H1 (cell line): ENCODE results near the gene ASAP3. TPM values are rescaled to one million over a fixed set of nuclear protein-coding genes. Genes with fewer than 3 reads are reported as not detected.

Experiments used
- CTCF ChIA-PET: fragments of 300-600 bp; sonication (Branson Sonifier 250); formaldehyde crosslinking; loops from one replicate; lab custom pipeline; 2021; ENCODE audit not compliant: partially characterized antibody; lab: Charles Lee
- POLR2A ChIA-PET: fragments of 300-600 bp; sonication (Branson Sonifier 250); formaldehyde crosslinking; loops from one replicate; lab custom pipeline; 2021; ENCODE audit warnings: inconsistent platforms; ENCODE audit not compliant: partially characterized antibody; lab: Charles Lee
- DNase-seq, 2 experiments: peaks; one replicate each; pipeline versions ENCODE4 v3.0.0 to v3.0.0-alpha.2; 2010 to 2022; ENCODE audit warnings: low spot score in 2 of 2, low read depth in 1 of 2, mixed read lengths in 1 of 2
- FAIRE-seq: peaks from 2 replicates; lab custom pipeline; 2011; peaks lifted over from hg19 to GRCh38; lab: Jason Lieb, UNC
- H2AFZ ChIP-seq: 2 replicates; pipeline ENCODE4 v1.8.1; 2012; ENCODE audit warnings: low read length, inconsistent platforms
- H2AK5ac ChIP-seq: 2 replicates; pipeline ENCODE4 v1.6.1; 2013; ENCODE audit warnings: low read depth, low read length
- H2BK120ac ChIP-seq: replicated peaks from 2 replicates; pipeline ENCODE3; 2013; ENCODE audit warnings: low read depth, low read length, inconsistent platforms
- H2BK12ac ChIP-seq: 2 replicates; pipeline ENCODE4 v1.6.1; 2013; ENCODE audit warnings: low read depth, low read length
- H2BK15ac ChIP-seq: 2 replicates; pipeline ENCODE4 v1.6.1; 2013; ENCODE audit warnings: low read length
- H2BK20ac ChIP-seq: 2 replicates; pipeline ENCODE4 v1.6.1; 2013; ENCODE audit warnings: low read length
- H2BK5ac ChIP-seq: 2 replicates; pipeline ENCODE4 v1.6.1; 2013; ENCODE audit warnings: low read depth, low read length
- H3K14ac ChIP-seq: 2 replicates; pipeline ENCODE4 v1.6.1; 2013; ENCODE audit warnings: inconsistent platforms; ENCODE audit not compliant: insufficient read length
- H3K18ac ChIP-seq: 2 replicates; pipeline ENCODE4 v1.6.1; 2013; ENCODE audit warnings: low read length; ENCODE audit errors: extremely low read depth
- H3K23ac ChIP-seq: 2 replicates; pipeline ENCODE4 v1.6.1; 2013; ENCODE audit warnings: inconsistent platforms; ENCODE audit not compliant: insufficient read length
- H3K23me2 ChIP-seq: 2 replicates; pipeline ENCODE4 v1.6.1; 2013; ENCODE audit warnings: low read depth, low read length
- H3K27ac ChIP-seq: 2 replicates; pipeline ENCODE4 v1.6.1; 2011; ENCODE audit warnings: low read depth, low read length, inconsistent platforms
- H3K27me3 ChIP-seq, 4 experiments: replicated peaks in 1 of 4; 1 replicate in 1 of 4; 2 replicates in 3 of 4; pipeline versions ENCODE4 v1.6.1 to v1.8.1; 2011 to 2013; ENCODE audit warnings: low read length in 3 of 4, mild to moderate bottlenecking in 3 of 4, inconsistent platforms in 2 of 4, mixed read lengths in 2 of 4, moderate library complexity in 1 of 4; ENCODE audit not compliant: control insufficient read depth in 3 of 4, insufficient read depth in 3 of 4; ENCODE audit errors: extremely low read depth in 1 of 4
- H3K36me3 ChIP-seq, 4 experiments: 2 replicates each; pipeline versions ENCODE4 v1.6.1 to v1.8.1; 2011 to 2013; ENCODE audit warnings: mild to moderate bottlenecking in 4 of 4, low read length in 3 of 4, moderate library complexity in 2 of 4, control low read depth in 1 of 4, inconsistent platforms in 1 of 4; ENCODE audit not compliant: insufficient read depth in 4 of 4, control insufficient read depth in 2 of 4
- H3K4ac ChIP-seq: replicated peaks from 2 replicates; pipeline ENCODE3; 2013; ENCODE audit warnings: low read length, low read depth, mixed read lengths, inconsistent platforms; ENCODE audit not compliant: insufficient read length
- H3K4me1 ChIP-seq, 4 experiments: replicated peaks in 1 of 4; 1 replicate in 1 of 4; 2 replicates in 3 of 4; pipeline versions ENCODE4 v1.6.1 to v1.8.1; 2011 to 2013; ENCODE audit warnings: low read length in 3 of 4, inconsistent platforms in 2 of 4, mixed read lengths in 1 of 4; ENCODE audit not compliant: insufficient read depth in 4 of 4, control insufficient read depth in 3 of 4
- H3K4me2 ChIP-seq, 2 experiments: 2 replicates each; pipeline versions ENCODE4 v1.6.1 to v1.8.1; 2011 to 2013; ENCODE audit warnings: low read depth in 2 of 2, low read length in 2 of 2, control low read depth in 1 of 2, inconsistent platforms in 1 of 2, mild to moderate bottlenecking in 1 of 2; ENCODE audit not compliant: insufficient read depth in 1 of 2
- H3K4me3 ChIP-seq, 4 experiments: fragments of 200-600, 300-600 bp in 1 of 4; sonication (generic), shearing (Covaris generic), sonication (Bioruptor Twin) in 1 of 4; 2 replicates each; pipeline versions ENCODE4 v1.5.1 to v1.8.1; 2011 to 2016; ENCODE audit warnings: low read length in 4 of 4, low read depth in 3 of 4, control low read depth in 2 of 4, inconsistent platforms in 2 of 4, mild to moderate bottlenecking in 2 of 4, mixed read lengths in 1 of 4, moderate library complexity in 1 of 4; ENCODE audit not compliant: insufficient read depth in 2 of 4; ENCODE audit errors: extremely low read depth in 1 of 4
- H3K56ac ChIP-seq: replicated peaks from 2 replicates; pipeline ENCODE3; 2013; ENCODE audit warnings: low read depth, mild to moderate bottlenecking, mixed read lengths, low read length, inconsistent platforms; ENCODE audit not compliant: insufficient read length
- H3K79me1 ChIP-seq: 2 replicates; pipeline ENCODE4 v1.6.1; 2013; ENCODE audit warnings: low read depth, low read length, control low read depth
- H3K79me2 ChIP-seq, 2 experiments: 2 replicates each; pipeline versions ENCODE4 v1.6.1 to v1.8.1; 2012 to 2013; ENCODE audit warnings: low read length in 2 of 2, mild to moderate bottlenecking in 2 of 2, inconsistent platforms in 1 of 2; ENCODE audit not compliant: insufficient read depth in 2 of 2, control insufficient read depth in 1 of 2
- H3K9ac ChIP-seq, 4 experiments: replicated peaks in 1 of 4; 1 replicate in 1 of 4; 2 replicates in 3 of 4; pipeline versions ENCODE4 v1.6.1 to v1.8.1; 2011 to 2013; ENCODE audit warnings: low read depth in 3 of 4, low read length in 3 of 4, control low read depth in 2 of 4, mild to moderate bottlenecking in 2 of 4, moderate library complexity in 2 of 4, inconsistent platforms in 1 of 4; ENCODE audit errors: extremely low read depth in 1 of 4
- H3K9me3 ChIP-seq, 2 experiments: 2 replicates each; pipeline versions ENCODE4 v1.6.1 to v1.8.1; 2012 to 2013; ENCODE audit warnings: mild to moderate bottlenecking in 2 of 2, moderate library complexity in 2 of 2, control low read depth in 1 of 2, inconsistent platforms in 1 of 2, low read depth in 1 of 2, low read length in 1 of 2, mixed read lengths in 1 of 2; ENCODE audit not compliant: insufficient read depth in 2 of 2
- H4K20me1 ChIP-seq, 2 experiments: replicated peaks in 1 of 2; 2 replicates each; pipeline versions ENCODE3 to v1.8.1; 2011 to 2013; ENCODE audit warnings: inconsistent platforms in 2 of 2, low read length in 2 of 2, mild to moderate bottlenecking in 1 of 2; ENCODE audit not compliant: insufficient read depth in 2 of 2, control insufficient read depth in 1 of 2
- H4K5ac ChIP-seq: 2 replicates; pipeline ENCODE4 v1.6.1; 2013; ENCODE audit warnings: low read length, low read depth, mixed read lengths, inconsistent platforms; ENCODE audit not compliant: insufficient read length
- H4K8ac ChIP-seq: 2 replicates; pipeline ENCODE4 v1.8.0; 2013; ENCODE audit warnings: mild to moderate bottlenecking, moderate library complexity, low read length, inconsistent platforms; ENCODE audit not compliant: insufficient read depth; ENCODE audit errors: extremely low read depth
- H4K91ac ChIP-seq: replicated peaks from 2 replicates; pipeline ENCODE3; 2013; ENCODE audit warnings: low read length, mixed read lengths, inconsistent platforms; ENCODE audit not compliant: insufficient read length
- ASH2L ChIP-seq: fragments of 200-600, 300-600 bp; sonication (generic); IDR thresholded peaks from one replicate; pipeline ENCODE4 v1.7.1; 2017; ENCODE audit warnings: low read length
- ATF2 ChIP-seq: IDR thresholded peaks from 2 replicates; pipeline ENCODE4 v1.6.1; 2012; ENCODE audit warnings: low read length, inconsistent platforms
- BACH1 ChIP-seq: IDR thresholded peaks from 2 replicates; pipeline ENCODE4 v1.6.1; 2012; ENCODE audit warnings: low read length, improper control_type of control experiment
- BCL11A ChIP-seq, 2 experiments: IDR thresholded peaks; one replicate each; pipeline ENCODE4 v1.6.1; 2011; ENCODE audit warnings: low read depth in 2 of 2, low read length in 2 of 2, mild to moderate bottlenecking in 2 of 2
- KDM1A ChIP-seq: fragments of 200-600, 300-600 bp; sonication (generic); IDR thresholded peaks from 2 replicates; pipeline ENCODE4 v1.7.1; 2016; ENCODE audit warnings: mild to moderate bottlenecking, low read length, borderline replicate concordance
- PHF8 ChIP-seq: fragments of 200-600 bp; sonication (generic); conservative IDR thresholded peaks from 2 replicates; pipeline ENCODE4 v1.7.1; 2012; ENCODE audit warnings: low read depth, mild to moderate bottlenecking, inconsistent platforms, low read length, moderate library complexity
- RNF2 ChIP-seq: fragments of 200-900, 300-1000 bp; sonication (generic); IDR thresholded peaks from 2 replicates; pipeline ENCODE4 v1.7.1; 2016; ENCODE audit warnings: borderline replicate concordance, low read depth, mild to moderate bottlenecking, antibody characterized with exemption, low read length; ENCODE audit not compliant: poor library complexity, severe bottlenecking; ENCODE audit errors: missing control alignments
- SIRT6 ChIP-seq: IDR thresholded peaks from one replicate; pipeline ENCODE4 v1.7.1; 2012; ENCODE audit warnings: low read length, inconsistent platforms
- SUZ12 ChIP-seq: fragments of 200-600 bp; sonication (generic); IDR thresholded peaks from 2 replicates; pipeline ENCODE4 v1.6.1; 2012; ENCODE audit warnings: mild to moderate bottlenecking, inconsistent platforms, low read length, moderate library complexity, mixed read lengths
- ZNF274 ChIP-seq: IDR thresholded peaks from 2 replicates; pipeline ENCODE4 v1.7.0; 2012; ENCODE audit warnings: low read length, borderline replicate concordance; ENCODE audit errors: extremely low read depth
- WGBS, 2 experiments: shearing (Covaris generic) in 1 of 2; methylation state at CpG; one replicate each; pipeline versions ENCODE4 v1.1.6 to v1.1.7; 2013 to 2015; ENCODE audit warnings: low lambda C conversion rate in 2 of 2, mixed read lengths in 2 of 2, inconsistent platforms in 1 of 2, low coverage in 1 of 2, missing lambda C conversion rate in 1 of 2; ENCODE audit not compliant: insufficient replicate concordance in 2 of 2, insufficient coverage in 1 of 2, insufficient read length in 1 of 2; ENCODE audit errors: extremely low coverage in 1 of 2, missing lambda C conversion rate in 1 of 2; 5-methylcytosine and 5-hydroxymethylcytosine counted together
- polyA plus RNA-seq, 7 experiments: library from polyadenylated mRNA; depleted of rRNA in 3 of 7; stranded (reverse) in 5 of 7; unstranded in 2 of 7; fragments of >200 nt in 5 of 7; fragments of 200-250 nt in 2 of 7; gene quantifications; 1 replicate in 5 of 7; 2 replicates in 1 of 7; 4 replicates in 1 of 7; pipeline versions ENCODE4 v1.2.1 to v1.2.3, GENCODE V29; 2011 to 2013; ENCODE audit warnings: missing spikeins in 2 of 7, mixed read lengths in 2 of 7
- total RNA-seq: library from RNA; stranded (reverse); fragmentation: NEBNext Ultra II Directional; extraction: Animal tissue kit (Norgen Biotek cat#: 25700); gene quantifications from 2 replicates; pipeline ENCODE4 v1.2.1, GENCODE V29; 2021

Gene ASAP3
- total and polyA plus RNA-seq, 2 of the 8 experiments (the other 6 are each of a cell fraction or from before 2014, with no cell fraction given): 53.1 to 58.0 TPM

- no peak overlapping the region for H3K4ac ChIP-seq
- H3K9ac ChIP-seq: no peak overlapping the region
- no peak overlapping the region for H3K14ac ChIP-seq
- no peak overlapping the region for H2BK20ac ChIP-seq
- H4K8ac ChIP-seq: no peak overlapping the region
- POLR2A ChIA-PET: interaction anchor here (1.3 kb wide), 1 partner anchor 23 kb away, joined by 5 read pairs; the partner anchor contains the start of gene ASAP3
- no peak overlapping the region for H3K4me2 ChIP-seq
- H3K9me3 ChIP-seq: 0 out of 4 replicates have a peak, but pooled peaks cover 0 to 2% of the 10 kb centered on the region in 2 experiments
- H3K27me3 ChIP-seq: no peaks in the 10 kb centered on the region
- no peaks in the 10 kb centered on the region for H3K23me2 ChIP-seq
- H4K20me1 ChIP-seq: peaks cover 0 to 11% of the 10 kb centered on the region in 2 experiments
- H2AFZ ChIP-seq: no peak overlapping the region
- no peaks in the 10 kb centered on the region; a peak in 1 of 8 replicates for H3K36me3 ChIP-seq
- FAIRE-seq (no peak), DNase-seq (no peak)
- peaks cover 7% of the 10 kb centered on the region for H3K79me1 ChIP-seq
- no peak overlapping the region for H2BK12ac ChIP-seq
- peaks cover 0 to 5% of the 10 kb centered on the region in 2 experiments; a peak in 1 of 4 replicates for H3K79me2 ChIP-seq
- 84% methylated on average over 3 of the region's 3 CpGs; no CpG with 5 or more reads in 1 of the 2 experiments for WGBS, 2 experiments
- CTCF ChIA-PET: no interaction called here
- no peaks in the 10 kb centered on the region for H3K4me1 ChIP-seq
- H2BK120ac ChIP-seq: no peak overlapping the region
- H2AK5ac ChIP-seq: no peak overlapping the region
- no peak overlapping the region for H4K91ac ChIP-seq
- H4K5ac ChIP-seq: no peak overlapping the region
- no peak overlapping the region for H3K56ac ChIP-seq
- no peak overlapping the region for H2BK15ac ChIP-seq
- H3K23ac ChIP-seq: no peak overlapping the region
- H2BK5ac ChIP-seq: no peak overlapping the region
- H3K27ac ChIP-seq: no peak overlapping the region
- TF ChIP-seq BACH1 (no peak), KDM1A (no peak), ZNF274 (no peak), SUZ12 (no peak), SIRT6 (no peak), ATF2 (no peak), BCL11A (IDR thresholded peaks at IDR 0.05; ENCODE audit: low read depth in 2 of 2, low read length in 2 of 2) (no peak), PHF8 (no peak), ASH2L (no peak), RNF2 (no peak)
- TF ChIP-seq, all 59 proteins: peak for 0
- no peak overlapping the region for H3K4me3 ChIP-seq
- H3K18ac ChIP-seq: no peak overlapping the region
These were observed 22.9 kb downstream of the ASAP3 start for GRCh38 chr1:23461050-23461449.
